GM10266 (cell line): ENCODE results near the gene CHAC1.

Experiments used
- DNase-seq: peaks from one replicate; pipeline ENCODE4 v3.0.0; 2012; ENCODE audit errors: extremely low spot score
- TF ChIP-seq, protein P1 (sequence below): IDR thresholded peaks from 2 replicates; pipeline ENCODE4 v1.5.1; 2012; ENCODE audit warnings: mild to moderate bottlenecking, low read depth; ENCODE audit not compliant: control insufficient read depth, insufficient read depth; ENCODE audit errors: missing control alignments

CHAC1 gene

DNA sequence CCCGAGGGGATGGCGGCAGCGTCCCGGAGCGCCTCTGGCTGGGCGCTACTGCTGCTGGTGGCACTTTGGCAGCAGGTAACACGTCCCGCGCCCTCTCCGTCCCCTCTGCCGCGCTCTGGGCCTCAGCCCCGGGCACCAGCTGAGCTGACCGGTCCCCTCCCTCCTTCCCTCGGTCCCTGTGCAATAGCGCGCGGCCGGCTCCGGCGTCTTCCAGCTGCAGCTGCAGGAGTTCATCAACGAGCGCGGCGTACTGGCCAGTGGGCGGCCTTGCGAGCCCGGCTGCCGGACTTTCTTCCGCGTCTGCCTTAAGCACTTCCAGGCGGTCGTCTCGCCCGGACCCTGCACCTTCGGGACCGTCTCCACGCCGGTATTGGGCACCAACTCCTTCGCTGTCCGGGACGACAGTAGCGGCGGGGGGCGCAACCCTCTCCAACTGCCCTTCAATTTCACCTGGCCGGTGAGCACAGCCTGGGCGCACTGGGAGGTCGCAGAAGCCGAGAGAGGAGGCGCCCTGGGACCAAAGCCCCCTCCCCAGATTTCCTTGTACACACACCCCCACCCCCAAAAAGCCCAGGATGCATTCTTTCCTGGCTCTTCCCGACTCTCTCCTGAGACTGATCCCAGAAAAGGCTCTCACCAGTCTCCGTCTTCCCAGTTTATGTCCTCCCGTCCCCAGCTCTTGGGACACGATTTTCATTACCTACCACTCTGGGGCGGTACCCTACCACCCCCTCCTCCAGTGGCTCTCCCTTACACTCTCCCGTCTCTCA lies 23.4 kb upstream of the CHAC1 start:
- TF ChIP-seq, protein P1, sequence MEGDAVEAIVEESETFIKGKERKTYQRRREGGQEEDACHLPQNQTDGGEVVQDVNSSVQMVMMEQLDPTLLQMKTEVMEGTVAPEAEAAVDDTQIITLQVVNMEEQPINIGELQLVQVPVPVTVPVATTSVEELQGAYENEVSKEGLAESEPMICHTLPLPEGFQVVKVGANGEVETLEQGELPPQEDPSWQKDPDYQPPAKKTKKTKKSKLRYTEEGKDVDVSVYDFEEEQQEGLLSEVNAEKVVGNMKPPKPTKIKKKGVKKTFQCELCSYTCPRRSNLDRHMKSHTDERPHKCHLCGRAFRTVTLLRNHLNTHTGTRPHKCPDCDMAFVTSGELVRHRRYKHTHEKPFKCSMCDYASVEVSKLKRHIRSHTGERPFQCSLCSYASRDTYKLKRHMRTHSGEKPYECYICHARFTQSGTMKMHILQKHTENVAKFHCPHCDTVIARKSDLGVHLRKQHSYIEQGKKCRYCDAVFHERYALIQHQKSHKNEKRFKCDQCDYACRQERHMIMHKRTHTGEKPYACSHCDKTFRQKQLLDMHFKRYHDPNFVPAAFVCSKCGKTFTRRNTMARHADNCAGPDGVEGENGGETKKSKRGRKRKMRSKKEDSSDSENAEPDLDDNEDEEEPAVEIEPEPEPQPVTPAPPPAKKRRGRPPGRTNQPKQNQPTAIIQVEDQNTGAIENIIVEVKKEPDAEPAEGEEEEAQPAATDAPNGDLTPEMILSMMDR = peak; percentile 15
- no peak for DNase-seq

DNA sequence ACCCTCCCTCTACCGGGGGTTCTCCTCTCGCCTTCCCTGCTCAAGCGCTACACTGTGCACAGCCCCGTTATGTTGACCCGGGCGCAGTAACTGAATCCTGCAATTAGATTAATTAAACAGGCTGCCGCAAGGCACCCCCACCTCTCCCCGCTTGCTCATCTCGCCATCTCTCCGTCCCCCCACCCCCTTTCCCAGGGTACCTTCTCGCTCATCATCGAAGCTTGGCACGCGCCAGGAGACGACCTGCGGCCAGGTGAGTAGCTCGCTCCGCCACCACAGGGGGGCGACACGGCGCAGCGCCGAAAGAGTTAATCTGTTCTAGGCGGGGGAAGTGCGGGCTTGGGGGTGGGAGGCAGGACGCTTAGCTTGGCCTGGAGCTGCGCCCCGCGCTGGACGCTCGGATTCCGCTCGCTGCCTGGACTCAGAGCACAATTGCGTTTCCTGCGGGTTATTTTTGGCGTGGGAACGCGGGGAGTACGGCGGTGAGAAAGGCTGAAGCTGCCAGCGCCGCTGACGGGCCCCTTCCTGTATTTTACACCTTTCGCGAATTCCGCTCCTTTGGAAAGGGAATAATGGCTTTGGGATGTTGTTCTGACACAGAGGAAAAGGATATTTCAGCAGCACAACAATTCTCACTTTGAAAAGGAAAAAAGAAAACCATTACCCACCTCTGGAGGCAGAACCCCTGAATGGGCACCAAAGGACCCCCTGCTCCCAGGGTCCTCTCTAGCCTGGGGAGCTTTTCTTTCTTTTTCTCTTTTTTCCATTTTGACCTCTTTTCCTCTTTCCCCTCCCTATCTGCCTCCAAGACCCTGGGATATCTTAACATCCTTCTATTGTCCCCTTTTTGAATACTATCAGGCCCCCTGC lies 22.6 kb upstream of the CHAC1 start:
- DNase-seq = peak; percentile 78
- TF ChIP-seq, protein P1 = peak; percentile 78

DNA sequence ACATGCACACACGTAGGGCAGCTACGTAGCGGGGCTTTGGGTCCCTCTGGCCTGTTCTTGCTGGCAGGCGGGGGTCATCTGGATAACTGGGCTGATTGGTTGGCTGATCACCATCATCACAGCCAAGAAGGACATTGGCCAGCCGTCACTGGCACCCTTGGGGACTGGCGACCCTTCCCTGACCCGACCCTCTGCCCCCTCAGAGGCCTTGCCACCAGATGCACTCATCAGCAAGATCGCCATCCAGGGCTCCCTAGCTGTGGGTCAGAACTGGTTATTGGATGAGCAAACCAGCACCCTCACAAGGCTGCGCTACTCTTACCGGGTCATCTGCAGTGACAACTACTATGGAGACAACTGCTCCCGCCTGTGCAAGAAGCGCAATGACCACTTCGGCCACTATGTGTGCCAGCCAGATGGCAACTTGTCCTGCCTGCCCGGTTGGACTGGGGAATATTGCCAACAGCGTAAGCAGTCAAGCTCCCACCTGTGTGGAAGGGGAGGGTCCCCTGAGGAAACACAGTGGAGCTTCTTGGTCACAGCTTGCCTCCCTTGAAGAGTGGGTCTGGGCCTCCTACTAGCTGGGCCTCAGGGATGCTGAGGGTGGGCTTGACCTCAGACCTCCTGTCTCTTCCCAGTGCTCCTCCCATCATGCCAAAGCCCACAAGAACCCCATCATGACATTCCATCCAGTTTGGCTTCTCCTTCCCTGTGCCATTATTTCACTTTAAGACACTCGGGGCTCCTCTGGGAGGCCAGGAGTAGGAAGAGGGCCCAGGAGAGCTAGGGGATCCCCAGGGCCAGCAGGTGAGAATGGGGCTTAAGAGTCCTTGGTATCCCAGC lies 21.8 kb upstream of the CHAC1 start:
- TF ChIP-seq, protein P1 = no peak
- DNase-seq = no peak

DNA sequence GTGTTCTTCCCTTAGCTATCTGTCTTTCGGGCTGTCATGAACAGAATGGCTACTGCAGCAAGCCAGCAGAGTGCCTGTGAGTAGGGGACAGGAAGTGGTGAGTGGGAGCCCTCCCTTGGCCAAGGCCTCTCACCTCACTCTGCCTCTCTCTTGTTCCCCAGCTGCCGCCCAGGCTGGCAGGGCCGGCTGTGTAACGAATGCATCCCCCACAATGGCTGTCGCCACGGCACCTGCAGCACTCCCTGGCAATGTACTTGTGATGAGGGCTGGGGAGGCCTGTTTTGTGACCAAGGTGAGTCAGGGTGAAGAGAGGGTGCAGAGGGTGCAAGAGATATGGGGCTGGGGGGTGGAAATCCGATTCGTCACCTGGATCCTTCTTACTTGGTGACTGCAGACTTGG lies 21.1 kb upstream of the CHAC1 start:
- TF ChIP-seq, protein P1 = no peak
- no peak for DNase-seq

DNA sequence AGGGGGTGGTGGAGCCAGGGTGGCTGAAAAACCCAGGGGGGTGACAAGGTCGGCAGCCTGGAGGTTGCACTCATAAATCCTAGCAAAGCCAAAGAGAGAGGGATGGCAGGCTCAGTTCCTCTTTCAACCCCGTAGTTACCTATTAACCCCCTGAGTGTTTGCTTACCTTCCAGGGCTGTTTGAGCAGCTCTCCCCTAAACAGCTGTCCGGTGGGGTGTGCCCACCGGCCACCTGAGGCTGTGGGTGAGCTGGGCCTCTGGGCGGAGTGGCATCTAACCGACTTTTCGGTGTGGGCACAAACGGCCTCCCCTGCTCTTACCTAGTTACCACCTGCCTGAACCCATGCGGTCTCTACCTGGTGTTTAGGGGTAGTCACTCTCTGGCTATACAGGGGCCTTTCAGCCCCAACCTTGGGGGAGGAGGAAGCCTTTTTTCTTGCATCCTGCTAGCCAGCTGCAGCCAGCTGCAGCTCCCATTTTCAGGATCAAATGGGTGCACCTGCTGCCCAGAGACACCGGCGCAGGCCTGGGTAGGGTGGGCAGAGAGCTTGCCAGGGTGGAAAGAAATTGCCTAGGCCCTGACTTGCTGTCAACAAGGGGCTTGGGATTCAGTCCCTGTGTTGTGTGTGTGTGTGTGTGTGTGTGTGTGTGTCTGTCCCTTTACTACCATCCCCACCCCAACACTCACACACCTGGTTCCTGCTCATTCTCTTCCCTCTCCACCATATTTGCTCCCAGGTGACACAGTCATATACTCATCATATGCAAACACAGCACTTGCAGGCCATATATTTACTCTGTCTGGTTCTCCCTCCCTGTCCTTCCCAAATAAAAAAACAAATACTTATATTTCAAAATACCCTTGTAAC lies 20.4 kb upstream of the CHAC1 start:
- TF ChIP-seq, protein P1 = no peak
- DNase-seq = no peak

DNA sequence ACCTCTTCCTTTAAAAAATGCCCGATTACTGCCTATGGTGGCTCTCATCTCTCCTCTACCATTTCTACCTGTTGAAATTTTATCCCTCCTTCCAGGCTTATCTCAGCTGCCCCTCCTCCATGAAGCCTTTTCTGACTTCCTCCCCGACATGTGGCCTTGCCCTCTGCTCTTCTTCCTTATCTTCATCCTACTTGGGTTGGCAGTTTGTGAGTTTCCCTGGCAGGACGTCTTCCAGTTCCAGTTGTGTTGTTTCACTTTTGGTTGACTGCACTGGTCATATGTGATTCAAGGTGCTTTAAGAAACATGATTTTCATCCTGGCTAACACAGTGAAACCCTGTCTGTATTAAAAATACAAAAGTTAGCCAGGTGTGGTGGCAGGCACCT lies 19.8 kb upstream of the CHAC1 start:
- TF ChIP-seq, protein P1 = no peak

More for the DNA sequence above, 19.8 kb upstream of the CHAC1 start:
- DNase-seq = no peak
